ENCODE measurements around the gene CIP2A.

GRCh38 chr3:108566599-108566998, 22.6 kb downstream of the CIP2A start:
- TF ChIP-seq, protein P1, sequence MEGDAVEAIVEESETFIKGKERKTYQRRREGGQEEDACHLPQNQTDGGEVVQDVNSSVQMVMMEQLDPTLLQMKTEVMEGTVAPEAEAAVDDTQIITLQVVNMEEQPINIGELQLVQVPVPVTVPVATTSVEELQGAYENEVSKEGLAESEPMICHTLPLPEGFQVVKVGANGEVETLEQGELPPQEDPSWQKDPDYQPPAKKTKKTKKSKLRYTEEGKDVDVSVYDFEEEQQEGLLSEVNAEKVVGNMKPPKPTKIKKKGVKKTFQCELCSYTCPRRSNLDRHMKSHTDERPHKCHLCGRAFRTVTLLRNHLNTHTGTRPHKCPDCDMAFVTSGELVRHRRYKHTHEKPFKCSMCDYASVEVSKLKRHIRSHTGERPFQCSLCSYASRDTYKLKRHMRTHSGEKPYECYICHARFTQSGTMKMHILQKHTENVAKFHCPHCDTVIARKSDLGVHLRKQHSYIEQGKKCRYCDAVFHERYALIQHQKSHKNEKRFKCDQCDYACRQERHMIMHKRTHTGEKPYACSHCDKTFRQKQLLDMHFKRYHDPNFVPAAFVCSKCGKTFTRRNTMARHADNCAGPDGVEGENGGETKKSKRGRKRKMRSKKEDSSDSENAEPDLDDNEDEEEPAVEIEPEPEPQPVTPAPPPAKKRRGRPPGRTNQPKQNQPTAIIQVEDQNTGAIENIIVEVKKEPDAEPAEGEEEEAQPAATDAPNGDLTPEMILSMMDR (IDR thresholded peaks at IDR 0.05; ENCODE audit: insufficient read depth, low read depth, low read length) = no peak
- TF ChIP-seq EZH2 (IDR thresholded peaks at IDR 0.05; ENCODE audit: insufficient read depth, low read length) = no peak

Measured in astrocyte (in vitro differentiated cells and primary cell).